GM21360 (cell line): ENCODE measurements around the gene ITK.
"Not testable (repeated sequence)": the region's sequence is repeated elsewhere in the genome, so short reads cannot be mapped to it uniquely, and the experiment has no call there.

Source experiments
- ATAC-seq: cut with Tn5 transposase; IDR thresholded peaks from one replicate; pipeline ENCODE4 v1.9.1; 2021; ENCODE audit warnings: mild to moderate bottlenecking, moderate library complexity; ENCODE audit not compliant: unreplicated experiment

The ITK gene

GRCh38 chr5:157167214-157167621 lies 13.4 kb upstream of the ITK start:
- no peak for ATAC-seq

GRCh38 chr5:157168286-157168685 lies 12.4 kb upstream of the ITK start:
- no peak for ATAC-seq

DNA sequence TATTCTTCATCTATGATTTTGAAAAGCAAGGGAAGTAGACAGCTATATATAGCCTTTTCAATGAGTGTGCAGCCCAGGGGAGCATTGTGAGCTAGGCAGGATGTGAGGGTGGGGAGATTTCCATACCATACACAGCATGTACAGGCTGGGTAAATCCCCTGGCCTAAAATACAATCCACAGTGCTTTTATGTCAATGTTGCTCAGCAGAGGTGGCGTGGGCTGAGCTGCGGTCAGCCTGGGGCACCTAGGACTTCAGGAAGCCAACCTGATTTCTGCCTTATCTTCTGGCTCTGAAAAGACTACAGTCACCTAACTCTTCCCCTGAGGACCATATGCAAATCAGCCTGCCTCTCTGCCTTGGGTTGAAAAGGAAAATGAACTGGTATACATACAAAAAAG lies 8.2 kb upstream of the ITK start:
- peak; percentile 98 for ATAC-seq

DNA sequence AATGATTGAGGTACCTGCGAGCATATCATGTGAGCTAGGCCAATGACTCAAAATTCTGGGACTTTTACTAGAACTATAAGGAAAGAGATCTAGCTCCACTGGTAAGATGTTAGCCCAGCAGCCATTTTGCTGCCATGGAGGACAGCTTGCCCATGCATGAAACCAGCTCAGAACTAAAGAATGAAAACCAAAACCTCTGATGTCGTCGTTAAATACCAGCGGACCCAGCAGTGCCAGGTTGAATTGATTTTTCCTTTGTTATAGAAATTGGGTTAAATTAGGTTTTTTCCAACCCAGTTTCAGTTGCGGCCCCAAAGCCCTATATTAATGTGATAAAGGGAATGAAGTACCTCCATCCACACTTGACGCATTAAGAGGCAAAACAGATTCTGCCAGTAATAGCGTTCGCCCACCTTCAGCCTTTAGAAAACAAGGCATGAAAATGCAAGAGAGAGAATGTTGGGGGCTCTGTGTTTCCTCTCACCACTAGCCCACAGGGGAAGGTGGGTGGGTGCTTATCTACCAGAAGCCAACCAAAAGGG lies 5.5 kb upstream of the ITK start:
- no peak for ATAC-seq

- no peak for ATAC-seq
Observed at GRCh38 chr5:157177953-157178352, 2.7 kb upstream of the ITK start.

GRCh38 chr5:157178966-157179365 lies 1.7 kb upstream of the ITK start:
- ATAC-seq: no peak

DNA sequence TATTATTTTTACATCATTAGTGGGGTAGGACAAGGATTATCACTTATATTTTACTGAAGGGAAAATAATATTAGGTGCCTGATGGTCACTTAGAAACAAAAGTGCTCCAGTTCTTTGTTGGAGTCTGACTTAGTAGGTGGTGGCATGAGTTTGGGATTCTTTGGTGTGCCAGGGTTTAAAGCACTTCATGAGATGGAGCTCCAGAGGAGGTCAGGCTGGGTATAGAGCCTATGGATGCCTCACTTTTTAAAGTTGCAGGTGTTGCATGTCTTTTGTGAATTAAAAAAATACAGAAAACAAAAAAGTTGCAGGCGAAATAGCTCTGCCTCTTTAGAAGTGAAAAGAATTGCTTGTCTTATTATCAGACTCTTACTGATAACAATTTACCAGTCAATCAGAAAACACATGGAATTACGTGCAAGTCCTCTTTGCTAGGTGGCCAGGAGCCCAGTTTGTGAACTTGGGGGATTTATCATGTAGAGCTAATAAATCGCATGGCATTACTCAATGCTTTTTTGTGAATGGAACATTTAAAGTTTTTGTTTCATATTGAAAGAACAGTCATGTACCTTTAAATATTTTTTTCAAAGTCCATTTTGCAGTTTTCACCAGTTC lies 1.6 kb downstream of the ITK start:
- no peak for ATAC-seq

- no peak for ATAC-seq
Observed at GRCh38 chr5:157184117-157184670, 3.6 kb downstream of the ITK start.

DNA sequence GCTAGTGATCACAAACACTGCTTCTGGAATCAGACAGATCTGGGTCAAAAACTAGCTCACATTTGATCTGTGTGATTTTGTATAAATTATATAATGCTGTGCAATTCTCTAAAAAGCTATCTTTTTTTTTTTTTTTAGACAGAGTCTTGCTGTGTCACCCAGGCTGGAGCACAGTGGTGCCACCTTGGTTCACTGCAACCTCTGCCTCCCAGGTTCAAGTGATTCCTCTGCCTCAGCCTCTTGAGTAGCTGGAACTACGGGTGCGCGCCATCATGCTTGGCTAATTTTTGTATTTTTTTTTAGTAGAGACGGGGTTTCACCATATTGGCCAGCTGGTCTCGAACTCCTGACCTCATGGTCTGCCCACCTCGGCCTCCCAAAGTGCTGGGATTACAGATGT lies 4.5 kb downstream of the ITK start:
- ATAC-seq: not testable (repeated sequence)

- ATAC-seq: no peak
Observed at GRCh38 chr5:157186309-157187045, 5.8 kb downstream of the ITK start.

- ATAC-seq: no peak
Observed at GRCh38 chr5:157187046-157187754, 6.6 kb downstream of the ITK start.

GRCh38 chr5:157188270-157188669 lies 7.6 kb downstream of the ITK start:
- ATAC-seq: no peak

GRCh38 chr5:157189223-157189622 lies 8.6 kb downstream of the ITK start:
- ATAC-seq: peak; percentile 76

DNA sequence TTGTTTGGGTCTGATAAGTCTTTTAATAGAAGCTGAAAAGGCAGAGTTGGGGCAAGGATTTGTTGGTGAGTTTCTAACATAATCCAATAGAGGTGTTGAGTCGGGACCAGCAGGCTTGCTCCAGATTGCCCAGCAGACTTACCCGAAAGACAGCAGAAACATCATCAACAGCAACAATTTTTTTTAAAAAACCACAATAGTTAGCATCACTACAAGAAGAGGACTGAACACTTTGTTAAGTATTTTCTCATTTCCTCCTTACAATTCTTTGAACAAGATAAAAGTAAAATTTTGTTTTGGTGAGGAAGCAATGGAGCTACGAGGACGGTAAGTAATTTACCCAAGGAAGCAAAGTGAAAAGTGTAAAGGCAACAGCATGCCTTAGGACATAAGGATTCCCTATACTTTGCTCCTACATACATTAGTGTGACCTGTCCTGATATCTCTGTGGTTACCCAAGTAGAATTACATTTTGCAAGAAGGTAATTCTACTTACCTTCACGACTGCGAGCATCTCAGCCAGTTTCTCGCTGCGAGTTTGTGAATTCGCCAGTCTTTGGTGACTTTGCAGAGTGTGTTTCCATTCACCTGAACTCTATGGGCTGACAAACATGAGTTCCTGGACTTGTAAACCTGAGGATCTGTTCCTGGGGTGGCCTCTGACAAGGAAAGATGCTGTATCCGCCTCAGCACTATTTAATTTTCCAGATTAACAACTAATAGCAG lies 13.2 kb downstream of the ITK start:
- no peak for ATAC-seq

DNA sequence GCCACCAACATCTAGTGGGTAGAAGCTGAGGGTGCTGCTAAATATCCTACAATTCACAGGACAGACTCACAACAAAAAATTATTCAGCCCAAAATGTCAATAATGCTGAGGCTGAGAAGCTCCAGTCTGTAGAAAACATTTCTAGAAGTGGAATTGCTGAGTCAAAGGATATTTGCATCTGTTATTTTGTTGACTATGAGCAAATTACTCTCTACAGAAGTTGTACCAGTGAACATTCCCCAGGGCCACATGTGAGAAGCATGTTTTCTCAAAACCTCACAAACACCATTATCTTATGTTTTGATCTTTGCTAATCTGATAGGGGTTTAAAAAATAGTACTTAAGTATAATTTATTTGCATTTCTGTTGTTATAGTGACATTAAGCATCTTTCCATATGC lies 15.4 kb downstream of the ITK start:
- ATAC-seq: no peak

DNA sequence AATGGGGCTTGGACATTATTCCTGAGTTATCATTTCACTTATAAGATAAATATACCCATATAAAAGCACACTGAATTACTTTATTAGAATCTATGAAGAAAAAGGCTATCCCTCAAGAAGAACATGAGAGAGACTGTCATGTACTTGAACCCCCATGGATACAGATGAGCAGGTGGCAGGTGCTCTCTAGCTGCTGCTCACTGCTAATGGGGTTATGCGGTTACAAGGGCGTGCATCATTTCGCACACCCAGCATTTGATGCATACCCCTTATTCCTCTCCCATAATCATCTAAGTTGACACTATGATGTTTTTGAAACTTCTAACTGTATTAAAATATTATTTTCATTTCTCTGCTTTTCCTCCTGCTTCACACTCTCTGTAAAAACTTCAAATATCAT lies 16.4 kb downstream of the ITK start:
- no peak for ATAC-seq

GRCh38 chr5:157198277-157198986 lies 17.8 kb downstream of the ITK start:
- no peak for ATAC-seq

GRCh38 chr5:157201857-157202256 lies 21.2 kb downstream of the ITK start:
- no peak for ATAC-seq

GRCh38 chr5:157203417-157203816 lies 22.8 kb downstream of the ITK start:
- ATAC-seq: no peak

DNA sequence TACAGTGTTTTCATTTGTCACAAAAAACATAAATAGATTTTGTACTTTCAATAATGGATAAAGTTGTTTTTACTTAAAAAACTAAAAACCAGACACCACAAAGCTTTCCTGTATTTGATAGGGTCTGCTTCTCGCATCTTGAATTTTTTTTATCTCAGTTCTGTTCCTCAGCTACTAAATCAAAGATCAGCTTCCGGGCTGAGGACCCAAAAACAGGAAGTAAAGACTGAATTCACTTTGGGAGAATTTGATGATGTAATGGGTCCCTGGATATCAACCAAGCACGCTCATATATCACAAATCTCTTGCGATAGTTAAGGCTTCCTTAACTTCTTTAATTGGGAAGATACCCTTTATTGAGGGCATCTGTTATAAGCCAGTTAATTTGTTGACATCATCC lies 24.1 kb downstream of the ITK start:
- ATAC-seq: no peak
